ENCODE measurements around the gene AGRP. TPM values are rescaled to one million over a fixed set of nuclear protein-coding genes. Genes with fewer than 3 reads are reported as not detected.

The AGRP gene
- total RNA-seq, 1 experiment from 2014 or later = not detected

DNA sequence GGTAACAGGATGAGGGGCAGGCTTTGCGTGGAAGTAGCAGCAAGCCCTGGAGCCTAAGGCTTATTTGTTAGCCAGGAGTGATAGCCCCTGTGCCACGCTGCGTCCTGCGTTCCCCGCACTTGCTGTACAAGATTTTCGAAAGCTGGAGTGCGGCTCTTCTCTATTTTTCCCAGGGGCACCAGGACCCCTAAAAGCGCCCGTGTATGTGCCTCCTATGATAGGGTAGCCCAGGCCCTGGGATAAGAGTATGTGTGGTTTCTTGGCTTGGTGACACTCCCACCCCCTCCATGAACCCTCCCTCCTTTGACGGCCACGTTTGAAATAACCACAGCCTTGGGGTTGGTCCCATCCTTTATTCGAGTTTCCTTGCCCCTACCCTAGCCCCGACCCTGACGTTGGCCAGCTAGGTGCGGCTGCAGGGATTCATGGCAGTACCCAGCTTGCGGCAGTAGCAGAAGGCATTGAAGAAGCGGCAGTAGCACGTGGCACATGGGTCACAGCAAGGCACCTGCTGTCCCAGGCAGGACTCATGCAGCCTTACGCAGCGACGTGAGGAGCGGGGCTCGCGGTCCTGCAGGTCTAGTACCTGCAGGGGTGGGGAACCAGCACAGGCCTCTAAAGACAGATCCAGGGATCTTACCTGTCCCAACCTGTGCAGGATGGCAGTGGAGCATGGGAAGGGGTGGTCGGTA lies 968 bp downstream of the AGRP start (continued):
- TF ChIP-seq, protein P1, sequence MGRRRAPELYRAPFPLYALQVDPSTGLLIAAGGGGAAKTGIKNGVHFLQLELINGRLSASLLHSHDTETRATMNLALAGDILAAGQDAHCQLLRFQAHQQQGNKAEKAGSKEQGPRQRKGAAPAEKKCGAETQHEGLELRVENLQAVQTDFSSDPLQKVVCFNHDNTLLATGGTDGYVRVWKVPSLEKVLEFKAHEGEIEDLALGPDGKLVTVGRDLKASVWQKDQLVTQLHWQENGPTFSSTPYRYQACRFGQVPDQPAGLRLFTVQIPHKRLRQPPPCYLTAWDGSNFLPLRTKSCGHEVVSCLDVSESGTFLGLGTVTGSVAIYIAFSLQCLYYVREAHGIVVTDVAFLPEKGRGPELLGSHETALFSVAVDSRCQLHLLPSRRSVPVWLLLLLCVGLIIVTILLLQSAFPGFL (CRISPR knock-in tag; IDR thresholded peaks at IDR 0.05; ENCODE audit: borderline replicate concordance) = no peak
- TF ChIP-seq, protein P2, sequence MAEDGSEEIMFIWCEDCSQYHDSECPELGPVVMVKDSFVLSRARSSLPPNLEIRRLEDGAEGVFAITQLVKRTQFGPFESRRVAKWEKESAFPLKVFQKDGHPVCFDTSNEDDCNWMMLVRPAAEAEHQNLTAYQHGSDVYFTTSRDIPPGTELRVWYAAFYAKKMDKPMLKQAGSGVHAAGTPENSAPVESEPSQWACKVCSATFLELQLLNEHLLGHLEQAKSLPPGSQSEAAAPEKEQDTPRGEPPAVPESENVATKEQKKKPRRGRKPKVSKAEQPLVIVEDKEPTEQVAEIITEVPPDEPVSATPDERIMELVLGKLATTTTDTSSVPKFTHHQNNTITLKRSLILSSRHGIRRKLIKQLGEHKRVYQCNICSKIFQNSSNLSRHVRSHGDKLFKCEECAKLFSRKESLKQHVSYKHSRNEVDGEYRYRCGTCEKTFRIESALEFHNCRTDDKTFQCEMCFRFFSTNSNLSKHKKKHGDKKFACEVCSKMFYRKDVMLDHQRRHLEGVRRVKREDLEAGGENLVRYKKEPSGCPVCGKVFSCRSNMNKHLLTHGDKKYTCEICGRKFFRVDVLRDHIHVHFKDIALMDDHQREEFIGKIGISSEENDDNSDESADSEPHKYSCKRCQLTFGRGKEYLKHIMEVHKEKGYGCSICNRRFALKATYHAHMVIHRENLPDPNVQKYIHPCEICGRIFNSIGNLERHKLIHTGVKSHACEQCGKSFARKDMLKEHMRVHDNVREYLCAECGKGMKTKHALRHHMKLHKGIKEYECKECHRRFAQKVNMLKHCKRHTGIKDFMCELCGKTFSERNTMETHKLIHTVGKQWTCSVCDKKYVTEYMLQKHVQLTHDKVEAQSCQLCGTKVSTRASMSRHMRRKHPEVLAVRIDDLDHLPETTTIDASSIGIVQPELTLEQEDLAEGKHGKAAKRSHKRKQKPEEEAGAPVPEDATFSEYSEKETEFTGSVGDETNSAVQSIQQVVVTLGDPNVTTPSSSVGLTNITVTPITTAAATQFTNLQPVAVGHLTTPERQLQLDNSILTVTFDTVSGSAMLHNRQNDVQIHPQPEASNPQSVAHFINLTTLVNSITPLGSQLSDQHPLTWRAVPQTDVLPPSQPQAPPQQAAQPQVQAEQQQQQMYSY (CRISPR knock-in tag; IDR thresholded peaks at IDR 0.05) = no peak
- TF ChIP-seq, protein P3, sequence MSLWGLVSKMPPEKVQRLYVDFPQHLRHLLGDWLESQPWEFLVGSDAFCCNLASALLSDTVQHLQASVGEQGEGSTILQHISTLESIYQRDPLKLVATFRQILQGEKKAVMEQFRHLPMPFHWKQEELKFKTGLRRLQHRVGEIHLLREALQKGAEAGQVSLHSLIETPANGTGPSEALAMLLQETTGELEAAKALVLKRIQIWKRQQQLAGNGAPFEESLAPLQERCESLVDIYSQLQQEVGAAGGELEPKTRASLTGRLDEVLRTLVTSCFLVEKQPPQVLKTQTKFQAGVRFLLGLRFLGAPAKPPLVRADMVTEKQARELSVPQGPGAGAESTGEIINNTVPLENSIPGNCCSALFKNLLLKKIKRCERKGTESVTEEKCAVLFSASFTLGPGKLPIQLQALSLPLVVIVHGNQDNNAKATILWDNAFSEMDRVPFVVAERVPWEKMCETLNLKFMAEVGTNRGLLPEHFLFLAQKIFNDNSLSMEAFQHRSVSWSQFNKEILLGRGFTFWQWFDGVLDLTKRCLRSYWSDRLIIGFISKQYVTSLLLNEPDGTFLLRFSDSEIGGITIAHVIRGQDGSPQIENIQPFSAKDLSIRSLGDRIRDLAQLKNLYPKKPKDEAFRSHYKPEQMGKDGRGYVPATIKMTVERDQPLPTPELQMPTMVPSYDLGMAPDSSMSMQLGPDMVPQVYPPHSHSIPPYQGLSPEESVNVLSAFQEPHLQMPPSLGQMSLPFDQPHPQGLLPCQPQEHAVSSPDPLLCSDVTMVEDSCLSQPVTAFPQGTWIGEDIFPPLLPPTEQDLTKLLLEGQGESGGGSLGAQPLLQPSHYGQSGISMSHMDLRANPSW (CRISPR knock-in tag; conservative IDR thresholded peaks at IDR 0.05; ENCODE audit: low read depth) = no peak
- no peak for TF ChIP-seq ETV6 (CRISPR knock-in tag; IDR thresholded peaks at IDR 0.05)
- no peak for TF ChIP-seq ZBTB21 (CRISPR knock-in tag; IDR thresholded peaks at IDR 0.05; ENCODE audit: borderline replicate concordance)
- TF ChIP-seq, protein P4, sequence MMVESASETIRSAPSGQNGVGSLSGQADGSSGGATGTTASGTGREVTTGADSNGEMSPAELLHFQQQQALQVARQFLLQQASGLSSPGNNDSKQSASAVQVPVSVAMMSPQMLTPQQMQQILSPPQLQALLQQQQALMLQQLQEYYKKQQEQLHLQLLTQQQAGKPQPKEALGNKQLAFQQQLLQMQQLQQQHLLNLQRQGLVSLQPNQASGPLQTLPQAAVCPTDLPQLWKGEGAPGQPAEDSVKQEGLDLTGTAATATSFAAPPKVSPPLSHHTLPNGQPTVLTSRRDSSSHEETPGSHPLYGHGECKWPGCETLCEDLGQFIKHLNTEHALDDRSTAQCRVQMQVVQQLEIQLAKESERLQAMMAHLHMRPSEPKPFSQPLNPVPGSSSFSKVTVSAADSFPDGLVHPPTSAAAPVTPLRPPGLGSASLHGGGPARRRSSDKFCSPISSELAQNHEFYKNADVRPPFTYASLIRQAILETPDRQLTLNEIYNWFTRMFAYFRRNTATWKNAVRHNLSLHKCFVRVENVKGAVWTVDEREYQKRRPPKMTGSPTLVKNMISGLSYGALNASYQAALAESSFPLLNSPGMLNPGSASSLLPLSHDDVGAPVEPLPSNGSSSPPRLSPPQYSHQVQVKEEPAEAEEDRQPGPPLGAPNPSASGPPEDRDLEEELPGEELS (CRISPR knock-in tag; IDR thresholded peaks at IDR 0.05) = no peak

DNA sequence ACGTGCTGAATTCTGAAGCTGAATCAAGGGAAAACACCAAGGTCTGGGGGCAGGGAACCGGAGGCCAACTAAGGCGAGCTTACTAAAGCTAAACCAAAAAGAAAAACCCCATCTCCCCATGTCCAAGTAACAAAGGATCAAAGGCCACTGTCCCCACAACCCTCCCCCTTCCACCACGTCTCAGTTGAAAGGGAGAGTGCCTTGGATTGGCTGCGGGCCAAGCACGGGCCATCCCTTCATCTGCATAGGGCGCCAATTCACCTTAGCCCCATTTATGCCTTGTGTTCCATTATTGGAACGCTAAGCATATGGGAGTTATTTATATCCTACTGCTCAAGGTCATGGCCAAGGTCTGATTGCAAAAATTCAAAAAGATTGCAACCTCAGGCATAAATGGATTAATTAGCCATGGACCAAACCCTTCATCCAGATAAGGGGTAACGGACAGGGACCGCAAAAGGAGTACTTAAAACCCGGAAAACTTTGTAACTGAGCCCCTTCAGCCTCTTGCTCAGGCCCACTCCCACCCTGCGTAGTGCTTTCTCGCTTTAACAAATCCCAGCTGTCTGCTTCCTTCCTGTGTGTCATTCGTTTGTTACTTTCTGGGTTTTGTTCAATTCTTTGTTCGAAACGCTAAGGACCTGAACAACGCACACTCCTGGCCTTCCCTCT lies 1.6 kb downstream of the AGRP start:
- DNase-seq (ENCODE audit: low spot score) (no peak), ATAC-seq (no peak; the same call in 1 of the 2 replicates)
- peak overlapping the region; percentile 98 for H3K4me3 Mint-ChIP-seq
- H3K27me3 Mint-ChIP-seq (ENCODE audit: low read depth) = peaks cover 43% of the 10 kb centered on the region
- no peaks in the 10 kb centered on the region for H3K36me3 Mint-ChIP-seq
- H3K4me1 Mint-ChIP-seq = peaks cover 5% of the 10 kb centered on the region
- CTCF ChIA-PET = interaction anchor here (0.6 to 6.0 kb wide), 47 partner anchors 8 to 521 kb away, joined by 3 to 70 read pairs (median 5); partner anchors contain the start of genes ACD, C16orf86, CARMIL2 and CES3
- peak overlapping the region; percentile 97 for H3K27ac Mint-ChIP-seq
- no peak for TF ChIP-seq ESRRA (CRISPR knock-in tag; IDR thresholded peaks at IDR 0.05; ENCODE audit: borderline replicate concordance)
- 0 out of 2 replicates have a peak, but pooled peaks have one; percentile 48 for TF ChIP-seq NFE2L1 (CRISPR knock-in tag; IDR thresholded peaks at IDR 0.05)
- TF ChIP-seq, protein P5, sequence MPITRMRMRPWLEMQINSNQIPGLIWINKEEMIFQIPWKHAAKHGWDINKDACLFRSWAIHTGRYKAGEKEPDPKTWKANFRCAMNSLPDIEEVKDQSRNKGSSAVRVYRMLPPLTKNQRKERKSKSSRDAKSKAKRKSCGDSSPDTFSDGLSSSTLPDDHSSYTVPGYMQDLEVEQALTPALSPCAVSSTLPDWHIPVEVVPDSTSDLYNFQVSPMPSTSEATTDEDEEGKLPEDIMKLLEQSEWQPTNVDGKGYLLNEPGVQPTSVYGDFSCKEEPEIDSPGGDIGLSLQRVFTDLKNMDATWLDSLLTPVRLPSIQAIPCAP (CRISPR knock-in tag; IDR thresholded peaks at IDR 0.05) = no peak
- TF ChIP-seq, protein P6, sequence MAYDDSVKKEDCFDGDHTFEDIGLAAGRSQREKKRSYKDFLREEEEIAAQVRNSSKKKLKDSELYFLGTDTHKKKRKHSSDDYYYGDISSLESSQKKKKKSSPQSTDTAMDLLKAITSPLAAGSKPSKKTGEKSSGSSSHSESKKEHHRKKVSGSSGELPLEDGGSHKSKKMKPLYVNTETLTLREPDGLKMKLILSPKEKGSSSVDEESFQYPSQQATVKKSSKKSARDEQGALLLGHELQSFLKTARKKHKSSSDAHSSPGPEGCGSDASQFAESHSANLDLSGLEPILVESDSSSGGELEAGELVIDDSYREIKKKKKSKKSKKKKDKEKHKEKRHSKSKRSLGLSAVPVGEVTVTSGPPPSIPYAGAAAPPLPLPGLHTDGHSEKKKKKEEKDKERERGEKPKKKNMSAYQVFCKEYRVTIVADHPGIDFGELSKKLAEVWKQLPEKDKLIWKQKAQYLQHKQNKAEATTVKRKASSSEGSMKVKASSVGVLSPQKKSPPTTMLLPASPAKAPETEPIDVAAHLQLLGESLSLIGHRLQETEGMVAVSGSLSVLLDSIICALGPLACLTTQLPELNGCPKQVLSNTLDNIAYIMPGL (CRISPR knock-in tag; IDR thresholded peaks at IDR 0.05) = no peak
- TF ChIP-seq, protein P7, sequence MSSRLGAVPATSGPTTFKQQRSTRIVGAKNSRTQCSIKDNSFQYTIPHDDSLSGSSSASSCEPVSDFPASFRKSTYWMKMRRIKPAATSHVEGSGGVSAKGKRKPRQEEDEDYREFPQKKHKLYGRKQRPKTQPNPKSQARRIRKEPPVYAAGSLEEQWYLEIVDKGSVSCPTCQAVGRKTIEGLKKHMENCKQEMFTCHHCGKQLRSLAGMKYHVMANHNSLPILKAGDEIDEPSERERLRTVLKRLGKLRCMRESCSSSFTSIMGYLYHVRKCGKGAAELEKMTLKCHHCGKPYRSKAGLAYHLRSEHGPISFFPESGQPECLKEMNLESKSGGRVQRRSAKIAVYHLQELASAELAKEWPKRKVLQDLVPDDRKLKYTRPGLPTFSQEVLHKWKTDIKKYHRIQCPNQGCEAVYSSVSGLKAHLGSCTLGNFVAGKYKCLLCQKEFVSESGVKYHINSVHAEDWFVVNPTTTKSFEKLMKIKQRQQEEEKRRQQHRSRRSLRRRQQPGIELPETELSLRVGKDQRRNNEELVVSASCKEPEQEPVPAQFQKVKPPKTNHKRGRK (CRISPR knock-in tag; IDR thresholded peaks at IDR 0.05; ENCODE audit: borderline replicate concordance) = peak; percentile 54; the same call in 1 of the 2 replicates
- TF ChIP-seq, protein P8, sequence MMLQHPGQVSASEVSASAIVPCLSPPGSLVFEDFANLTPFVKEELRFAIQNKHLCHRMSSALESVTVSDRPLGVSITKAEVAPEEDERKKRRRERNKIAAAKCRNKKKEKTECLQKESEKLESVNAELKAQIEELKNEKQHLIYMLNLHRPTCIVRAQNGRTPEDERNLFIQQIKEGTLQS (CRISPR knock-in tag; conservative IDR thresholded peaks at IDR 0.05) = no peak
- TF ChIP-seq JUN (CRISPR knock-in tag; IDR thresholded peaks at IDR 0.05) = no peak
- H3K9me3 Mint-ChIP-seq = no peaks in the 10 kb centered on the region
- POLR2A ChIA-PET = interaction anchor here (0.5 to 1.8 kb wide), 4 partner anchors 32 to 363 kb away, joined by 3 to 4 read pairs (median 3); no protein-coding TSS in a partner anchor
